H9 (cell line): ENCODE data around the gene BYSL. TPM values are rescaled to one million over a fixed set of nuclear protein-coding genes. Genes with fewer than 3 reads are reported as not detected.

Experiments used
- DNase-seq: peaks from one replicate; pipeline ENCODE4 v3.0.0-alpha.2; 2017
- H2AFZ ChIP-seq: one replicate; pipeline ENCODE4 v1.6.1; 2013; ENCODE audit warnings: mild to moderate bottlenecking, low read length, control low read depth, moderate library complexity
- H2AK5ac ChIP-seq: 2 replicates; pipeline ENCODE4 v1.6.1; 2013; ENCODE audit warnings: low read length, control low read depth, mixed read lengths; ENCODE audit not compliant: insufficient read length
- H2BK120ac ChIP-seq: one replicate; pipeline ENCODE4 v1.6.1; 2013; ENCODE audit warnings: low read depth, mild to moderate bottlenecking, low read length, control low read depth, inconsistent platforms; ENCODE audit not compliant: poor library complexity, severe bottlenecking
- H2BK12ac ChIP-seq: 2 replicates; pipeline ENCODE4 v1.6.1; 2013; ENCODE audit warnings: low read length, control low read depth, mixed read lengths, low read depth; ENCODE audit not compliant: insufficient read length
- H2BK15ac ChIP-seq: 2 replicates; pipeline ENCODE4 v1.6.1; 2013; ENCODE audit warnings: low read depth, low read length, control low read depth
- H2BK20ac ChIP-seq: one replicate; pipeline ENCODE4 v1.6.1; 2013; ENCODE audit warnings: low read depth, mild to moderate bottlenecking, low read length, control low read depth, inconsistent platforms; ENCODE audit not compliant: poor library complexity, severe bottlenecking
- H2BK5ac ChIP-seq: 2 replicates; pipeline ENCODE4 v1.6.1; 2013; ENCODE audit warnings: low read length, control low read depth, mixed read lengths; ENCODE audit not compliant: insufficient read length
- H3K14ac ChIP-seq: 2 replicates; pipeline ENCODE4 v1.6.1; 2013; ENCODE audit warnings: low read length, control low read depth; ENCODE audit not compliant: insufficient read depth
- H3K18ac ChIP-seq: 2 replicates; pipeline ENCODE4 v1.6.1; 2013; ENCODE audit warnings: low read depth, mild to moderate bottlenecking, mixed read lengths, low read length, control low read depth; ENCODE audit not compliant: insufficient read length
- H3K23ac ChIP-seq: 2 replicates; pipeline ENCODE4 v1.6.1; 2013; ENCODE audit warnings: low read length, control low read depth, mixed read lengths, low read depth; ENCODE audit not compliant: insufficient read length
- H3K23me2 ChIP-seq: 2 replicates; pipeline ENCODE4 v1.6.1; 2013; ENCODE audit warnings: low read depth, mild to moderate bottlenecking, mixed read lengths, low read length, control low read depth; ENCODE audit not compliant: insufficient read length, poor library complexity, severe bottlenecking
- H3K27ac ChIP-seq: 2 replicates; pipeline ENCODE4 v1.5.1; 2013; ENCODE audit warnings: low read length, control low read depth, mixed read lengths, low read depth; ENCODE audit not compliant: insufficient read length
- H3K27me3 ChIP-seq: 2 replicates; pipeline ENCODE4 v1.6.1; 2013; ENCODE audit warnings: low read length, control low read depth, inconsistent platforms; ENCODE audit not compliant: insufficient read depth
- H3K4ac ChIP-seq: 2 replicates; pipeline ENCODE4 v1.6.1; 2013; ENCODE audit warnings: low read depth, mild to moderate bottlenecking, control low read depth, inconsistent platforms, low read length, moderate library complexity
- H3K4me1 ChIP-seq: 2 replicates; pipeline ENCODE4 v1.6.1; 2013; ENCODE audit warnings: low read length, control low read depth, inconsistent platforms; ENCODE audit not compliant: insufficient read depth
- H3K4me2 ChIP-seq: 2 replicates; pipeline ENCODE4 v1.6.1; 2013; ENCODE audit warnings: low read length, control low read depth, mixed read lengths; ENCODE audit not compliant: insufficient read length, insufficient read depth
- H3K56ac ChIP-seq: 2 replicates; pipeline ENCODE4 v1.6.1; 2013; ENCODE audit warnings: low read depth, mild to moderate bottlenecking, mixed read lengths, low read length, control low read depth; ENCODE audit not compliant: insufficient read length
- H3K79me1 ChIP-seq: 2 replicates; pipeline ENCODE4 v1.6.1; 2013; ENCODE audit warnings: low read depth, mild to moderate bottlenecking, moderate library complexity, low read length, control low read depth, inconsistent platforms; ENCODE audit not compliant: insufficient read depth, poor library complexity, severe bottlenecking
- H3K79me2 ChIP-seq: 2 replicates; pipeline ENCODE4 v1.6.1; 2013; ENCODE audit warnings: low read length, control low read depth, inconsistent platforms; ENCODE audit not compliant: insufficient read depth
- H3K9ac ChIP-seq: 2 replicates; pipeline ENCODE4 v1.6.1; 2013; ENCODE audit warnings: low read length, control low read depth, mixed read lengths; ENCODE audit not compliant: insufficient read length; ENCODE audit errors: extremely low read depth
- H3K9me3 ChIP-seq: one replicate; pipeline ENCODE4 v1.6.1; 2013; ENCODE audit warnings: low read depth, low read length, inconsistent platforms; ENCODE audit not compliant: control insufficient read depth
- H3T11ph ChIP-seq: one replicate; pipeline ENCODE4 v1.6.1; 2013; ENCODE audit warnings: mild to moderate bottlenecking, low read length, control low read depth, inconsistent platforms
- H4K20me1 ChIP-seq: one replicate; pipeline ENCODE4 v1.6.1; 2013; ENCODE audit not compliant: control insufficient read depth, insufficient read length, insufficient read depth
- H4K5ac ChIP-seq: 2 replicates; pipeline ENCODE4 v1.6.1; 2013; ENCODE audit warnings: low read depth, mild to moderate bottlenecking, mixed read lengths, low read length, control low read depth; ENCODE audit not compliant: insufficient read length
- H4K8ac ChIP-seq: replicated peaks from 2 replicates; pipeline ENCODE4 v1.6.1; 2013; ENCODE audit warnings: low read length, control low read depth, mixed read lengths, low read depth; ENCODE audit not compliant: insufficient read length
- H4K91ac ChIP-seq: 2 replicates; pipeline ENCODE4 v1.6.1; 2013; ENCODE audit warnings: low read depth, mild to moderate bottlenecking, moderate library complexity, mixed read lengths, low read length, control low read depth; ENCODE audit not compliant: insufficient read length
- H3K27ac Mint-ChIP-seq, 3 experiments: 2 replicates in 2 of 3; 3 replicates in 1 of 3; pipeline ENCODE4 v1.8.0; 2020 to 2021; ENCODE audit warnings: mixed read lengths in 3 of 3, mild to moderate bottlenecking in 1 of 3, moderate library complexity in 1 of 3
- H3K27me3 Mint-ChIP-seq: 2 replicates; pipeline ENCODE4 v1.8.0; 2021; ENCODE audit warnings: low read depth, mild to moderate bottlenecking, moderate library complexity, mixed read lengths
- H3K36me3 Mint-ChIP-seq, 3 experiments: 2 replicates in 2 of 3; 3 replicates in 1 of 3; pipeline ENCODE4 v1.8.0; 2020 to 2021; ENCODE audit warnings: low read depth in 3 of 3, mixed read lengths in 3 of 3; ENCODE audit not compliant: insufficient read depth in 1 of 3
- H3K4me1 Mint-ChIP-seq, 2 experiments: 2 replicates each; pipeline ENCODE4 v1.8.0; 2020; ENCODE audit warnings: mixed read lengths in 2 of 2
- H3K4me3 Mint-ChIP-seq, 2 experiments: 2 replicates in 1 of 2; 3 replicates in 1 of 2; pipeline ENCODE4 v1.8.0; 2020 to 2021; ENCODE audit warnings: mild to moderate bottlenecking in 2 of 2, mixed read lengths in 2 of 2, moderate library complexity in 1 of 2
- H3K9me3 Mint-ChIP-seq, 2 experiments: 2 replicates in 1 of 2; 3 replicates in 1 of 2; pipeline ENCODE4 v1.8.0; 2020; ENCODE audit warnings: mild to moderate bottlenecking in 2 of 2, mixed read lengths in 2 of 2, moderate library complexity in 1 of 2
- CTCF ChIP-seq: fragments of 200-600 bp; sonication (generic); conservative IDR thresholded peaks from 3 replicates; pipeline ENCODE4 v1.8.0; 2021; ENCODE audit warnings: antibody characterized with exemption, mild to moderate bottlenecking
- WGBS: extraction: QIAGEN DNeasy Blood & Tissue Kit; methylation state at CpG from one replicate; pipeline ENCODE4 v1.1.7; 2013; ENCODE audit warnings: missing lambda C conversion rate, low lambda C conversion rate, mixed read lengths; ENCODE audit not compliant: insufficient read length; ENCODE audit errors: extremely low coverage; 5-methylcytosine and 5-hydroxymethylcytosine counted together
- total RNA-seq: library from RNA; stranded (reverse); gene quantifications from 2 replicates; pipeline ENCODE4 v1.2.1, GENCODE V29; 2021

The BYSL gene
- total RNA-seq, 1 experiment from 2014 or later = 71.1 TPM

GRCh38 chr6:41900861-41901260 is 20.4 kb upstream of the BYSL start:
- no peak overlapping the region for H3K23ac ChIP-seq
- H2BK120ac ChIP-seq = no peak overlapping the region
- no peak overlapping the region for H3K56ac ChIP-seq
- no peak overlapping the region for H3K4ac ChIP-seq
- H3K27ac Mint-ChIP-seq = no peak overlapping the region
- no peak overlapping the region for H3K18ac ChIP-seq
- TF ChIP-seq CTCF = no peak
- H2BK20ac ChIP-seq = no peak overlapping the region
- H3K14ac ChIP-seq = no peak overlapping the region
- DNase-seq = no peak
- H3K27me3 Mint-ChIP-seq = no peaks in the 10 kb centered on the region
- no peaks in the 10 kb centered on the region for H3K79me1 ChIP-seq
- H3K4me2 ChIP-seq = no peak overlapping the region
- no peak overlapping the region for H3K27ac ChIP-seq
- WGBS = no CpG with 5 or more reads among the region's 1 CpG
- peaks cover 4% of the 10 kb centered on the region for H3K23me2 ChIP-seq
- H3K4me3 Mint-ChIP-seq = no peak overlapping the region
- no peak overlapping the region for H2BK12ac ChIP-seq
- no peak overlapping the region for H2BK15ac ChIP-seq
- H3K79me2 ChIP-seq = no peaks in the 10 kb centered on the region
- H4K8ac ChIP-seq = no peak overlapping the region
- H2BK5ac ChIP-seq = no peak overlapping the region
- H3K9ac ChIP-seq = no peak overlapping the region
- no peaks in the 10 kb centered on the region for H3K9me3 ChIP-seq
- peaks cover 9 to 10% of the 10 kb centered on the region in 2 experiments for H3K4me1 Mint-ChIP-seq
- H2AK5ac ChIP-seq = no peak overlapping the region
- H3K27me3 ChIP-seq = no peaks in the 10 kb centered on the region
- no peaks in the 10 kb centered on the region for H3K9me3 Mint-ChIP-seq
- H4K5ac ChIP-seq = no peak overlapping the region
- no peaks in the 10 kb centered on the region for H4K20me1 ChIP-seq
- H3K36me3 Mint-ChIP-seq = peaks cover 2 to 28% (median 15%) of the 10 kb centered on the region in 3 experiments; a peak in 6 of 7 replicates
- H4K91ac ChIP-seq = no peak overlapping the region
- no peak overlapping the region for H2AFZ ChIP-seq
- no peak overlapping the region for H3T11ph ChIP-seq
- peaks cover 2% of the 10 kb centered on the region; the same call in 1 of the 2 replicates for H3K4me1 ChIP-seq
